Activated CD4-positive, alpha-beta T cell treated with anti-CD3 and anti-CD28 coated beads, Interleukin-2, amount 50 U/mL, for 48 hours (primary cell): ENCODE measurements around the gene TMF1.
A peak's percentile ranks its signal among the peaks of the same experiment; 100 is the strongest.

Experiments used
- DNase-seq, 2 experiments: peaks; one replicate each; pipeline ENCODE4 v3.0.0-alpha.2; 2020

Gene TMF1

GRCh38 chr3:69012800-69013252 lies 39.3 kb downstream of the TMF1 start:
- DNase-seq: peak; percentile 32 to 34

- no peak for DNase-seq
Observed at GRCh38 chr3:69012100-69012799, 39.9 kb downstream of the TMF1 start.

GRCh38 chr3:69011096-69011730 lies 40.9 kb downstream of the TMF1 start:
- DNase-seq: no peak

GRCh38 chr3:69009559-69010410 lies 42.3 kb downstream of the TMF1 start:
- no peak for DNase-seq

GRCh38 chr3:69008980-69009379 lies 43.2 kb downstream of the TMF1 start:
- no peak for DNase-seq

- no peak for DNase-seq
Observed at GRCh38 chr3:69005791-69006482, 46.2 kb downstream of the TMF1 start.

GRCh38 chr3:69005071-69005790 lies 46.9 kb downstream of the TMF1 start:
- DNase-seq: no peak

GRCh38 chr3:69004138-69004537 lies 48.0 kb downstream of the TMF1 start:
- DNase-seq: no peak

- DNase-seq: no peak
Observed at GRCh38 chr3:68999605-69000004, 52.5 kb downstream of the TMF1 start.

- no peak for DNase-seq
Observed at GRCh38 chr3:68999158-68999557, 53.0 kb downstream of the TMF1 start.

GRCh38 chr3:68997887-68998286 lies 54.2 kb downstream of the TMF1 start:
- no peak for DNase-seq

- DNase-seq: no peak
Observed at GRCh38 chr3:68996356-68996995, 55.7 kb downstream of the TMF1 start.

GRCh38 chr3:68988740-68989139 lies 63.4 kb downstream of the TMF1 start:
- DNase-seq: no peak

GRCh38 chr3:68987322-68987721 lies 64.8 kb downstream of the TMF1 start:
- DNase-seq: no peak

- no peak for DNase-seq
Observed at GRCh38 chr3:68986496-68987208, 65.5 kb downstream of the TMF1 start.

GRCh38 chr3:68985146-68985790 lies 66.9 kb downstream of the TMF1 start:
- DNase-seq: no peak

GRCh38 chr3:68984011-68984530 lies 68.1 kb downstream of the TMF1 start:
- no peak for DNase-seq

- DNase-seq: no peak
Observed at GRCh38 chr3:68977486-68978167, 74.5 kb downstream of the TMF1 start.

GRCh38 chr3:68974711-68975110 lies 77.4 kb downstream of the TMF1 start:
- no peak for DNase-seq

- no peak for DNase-seq
Observed at GRCh38 chr3:68973639-68974038, 78.5 kb downstream of the TMF1 start.
